Activated naive CD8-positive, alpha-beta T cell treated with anti-CD3 and anti-CD28 coated beads for 36 hours (primary cell): ENCODE data around the gene DDX4. TPM values are rescaled to one million over a fixed set of nuclear protein-coding genes. Genes with fewer than 3 reads are reported as not detected.

Experiments used
- DNase-seq: peaks from one replicate; pipeline ENCODE4 v3.0.0; 2021
- H3K27ac Mint-ChIP-seq: one replicate; pipeline ENCODE4 v1.8.0; 2022; ENCODE audit warnings: mild to moderate bottlenecking, moderate library complexity, mixed read lengths
- H3K27me3 Mint-ChIP-seq: one replicate; pipeline ENCODE4 v1.8.0; 2022; ENCODE audit warnings: mild to moderate bottlenecking, mixed read lengths
- H3K36me3 Mint-ChIP-seq: one replicate; pipeline ENCODE4 v1.8.0; 2021; ENCODE audit warnings: mild to moderate bottlenecking, mixed read lengths
- H3K4me1 Mint-ChIP-seq: one replicate; pipeline ENCODE4 v1.8.0; 2021; ENCODE audit warnings: mixed read lengths
- H3K4me3 Mint-ChIP-seq: one replicate; pipeline ENCODE4 v1.8.0; 2022; ENCODE audit warnings: mild to moderate bottlenecking, moderate library complexity, mixed read lengths
- H3K9me3 Mint-ChIP-seq: one replicate; pipeline ENCODE4 v1.8.0; 2022; ENCODE audit warnings: mixed read lengths
- total RNA-seq, 2 experiments: library from RNA; stranded (reverse); gene quantifications; one replicate each; pipeline ENCODE4 v1.2.3, GENCODE V29; 2021

The DDX4 gene
- total RNA-seq, 2 experiments from 2014 or later: not detected

DNA sequence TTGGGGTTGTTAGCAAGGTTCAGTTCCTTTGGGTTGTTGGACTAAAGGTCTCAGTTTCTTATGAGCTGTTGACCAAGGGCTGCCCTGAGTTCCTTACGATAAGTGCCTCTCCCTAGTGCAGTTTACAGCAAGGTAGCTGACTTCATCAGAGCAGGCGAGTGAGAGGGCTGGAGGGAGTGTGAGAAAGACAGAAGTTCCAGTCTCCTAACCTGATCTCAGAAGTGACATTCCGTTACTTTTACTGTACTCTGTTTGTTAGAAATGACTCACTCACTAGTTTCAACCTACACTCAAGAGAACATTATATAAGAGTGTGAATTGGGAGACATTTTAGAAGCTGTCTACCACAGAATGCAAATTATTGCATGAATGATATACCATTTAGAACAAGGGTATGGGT lies 92.1 kb downstream of the DDX4 start:
- no peaks in the 10 kb centered on the region for H3K4me1 Mint-ChIP-seq
- peaks cover 12% of the 10 kb centered on the region for H3K27me3 Mint-ChIP-seq
- H3K4me3 Mint-ChIP-seq: no peak overlapping the region
- H3K36me3 Mint-ChIP-seq: no peaks in the 10 kb centered on the region
- no peak overlapping the region for H3K27ac Mint-ChIP-seq
- peaks cover 6% of the 10 kb centered on the region for H3K9me3 Mint-ChIP-seq
- DNase-seq: no peak

DNA sequence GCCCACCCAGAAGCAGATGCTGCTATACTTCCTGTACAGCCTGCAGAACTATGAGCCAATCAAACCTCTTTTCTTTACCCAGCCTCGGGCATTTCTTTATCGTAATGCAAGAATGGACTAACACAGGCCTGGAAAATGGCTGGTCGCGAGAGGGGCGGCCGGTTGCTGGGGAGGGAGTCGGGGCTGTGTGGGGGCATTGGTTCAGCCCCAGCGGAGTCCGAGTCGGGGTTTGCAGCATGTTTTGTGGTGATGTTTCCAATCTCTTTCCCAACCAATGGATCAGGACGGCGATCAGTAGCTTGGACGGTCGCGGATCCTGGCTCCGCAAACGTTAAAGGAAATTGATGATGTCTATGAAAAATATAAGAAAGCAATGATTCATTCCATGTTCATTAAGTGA lies 94.6 kb downstream of the DDX4 start:
- Mint-ChIP-seq H3K36me3 (no peaks in the 10 kb centered on the region), H3K27me3 (no peaks in the 10 kb centered on the region), H3K4me1 (no peaks in the 10 kb centered on the region), H3K27ac (no peak overlapping the region), H3K4me3 (no peak overlapping the region), H3K9me3 (peaks cover 6% of the 10 kb centered on the region)
- no peak for DNase-seq

DNA sequence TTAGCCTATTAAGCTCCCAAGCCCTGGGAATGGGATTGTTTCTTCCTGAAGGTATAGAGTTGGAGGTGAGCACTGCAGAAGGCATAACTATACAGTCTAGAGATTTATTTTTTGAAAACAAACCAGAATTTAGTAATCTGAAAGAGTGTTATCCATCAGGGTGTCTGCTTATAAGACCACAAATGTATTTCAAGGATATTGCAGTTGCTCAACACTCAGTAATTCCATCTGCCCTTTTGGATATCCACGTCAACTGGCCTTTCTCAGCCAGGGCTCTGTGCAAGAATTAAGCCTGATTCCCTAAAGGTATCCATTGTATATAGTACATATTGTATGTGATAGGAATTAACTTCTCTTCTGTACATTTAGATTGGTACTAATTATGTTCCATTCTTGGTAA lies 98.3 kb downstream of the DDX4 start:
- H3K36me3 Mint-ChIP-seq: no peaks in the 10 kb centered on the region

GRCh38 chr5:55841976-55842375 lies 104.1 kb downstream of the DDX4 start:
- Mint-ChIP-seq H3K36me3 (no peaks in the 10 kb centered on the region), H3K9me3 (peaks cover 5% of the 10 kb centered on the region), H3K4me1 (no peaks in the 10 kb centered on the region), H3K27ac (no peak overlapping the region), H3K4me3 (no peak overlapping the region), H3K27me3 (no peaks in the 10 kb centered on the region)
- no peak for DNase-seq

More for the DNA sequence above, 98.3 kb downstream of the DDX4 start:
- no peak for DNase-seq
- Mint-ChIP-seq H3K4me1 (no peaks in the 10 kb centered on the region), H3K9me3 (peaks cover 6% of the 10 kb centered on the region), H3K27ac (no peak overlapping the region), H3K4me3 (no peak overlapping the region), H3K27me3 (no peaks in the 10 kb centered on the region)

DNA sequence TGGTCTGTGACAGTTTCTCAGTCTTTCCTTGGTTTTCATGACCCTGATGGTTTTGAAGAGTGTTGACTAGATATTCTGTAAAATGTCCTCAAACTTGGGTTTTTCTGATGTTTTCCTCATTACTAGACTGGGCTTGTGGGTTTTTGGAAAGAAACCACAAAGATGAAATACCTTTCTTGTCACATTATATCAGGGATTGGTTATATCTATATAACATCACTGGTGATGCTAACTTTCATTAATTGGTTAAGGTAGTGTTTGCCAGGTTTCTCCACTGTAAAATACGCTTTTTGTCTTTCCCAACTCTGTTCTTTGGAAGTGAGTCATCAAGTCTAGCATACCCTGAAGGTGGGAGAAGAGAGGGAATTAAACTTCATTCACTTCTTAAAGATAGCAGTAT lies 110.0 kb downstream of the DDX4 start:
- Mint-ChIP-seq H3K27me3 (no peaks in the 10 kb centered on the region), H3K27ac (no peak overlapping the region), H3K36me3 (no peaks in the 10 kb centered on the region), H3K9me3 (peaks cover 5% of the 10 kb centered on the region), H3K4me3 (no peak overlapping the region), H3K4me1 (peaks cover 12% of the 10 kb centered on the region)
- DNase-seq: no peak

DNA sequence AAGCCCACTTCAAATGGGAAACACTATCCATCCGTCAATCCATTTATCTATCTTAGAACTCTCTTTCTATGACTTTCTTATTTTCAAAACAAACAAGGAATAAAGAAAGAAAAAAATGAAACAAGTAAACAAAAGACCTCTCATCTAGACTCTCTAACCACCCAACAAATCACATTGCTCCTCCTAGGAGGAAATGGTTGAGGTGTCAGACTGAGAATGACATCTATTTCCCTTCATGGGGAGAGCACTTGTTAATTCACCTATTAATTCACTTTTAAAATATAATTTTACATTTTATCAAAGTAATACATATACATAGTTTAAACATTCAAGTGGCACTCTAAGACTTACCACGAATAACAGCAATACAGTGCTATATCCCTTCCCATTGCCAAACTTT lies 110.9 kb downstream of the DDX4 start:
- no peak for DNase-seq
- peaks cover 1% of the 10 kb centered on the region for H3K9me3 Mint-ChIP-seq
- H3K4me1 Mint-ChIP-seq: peaks cover 12% of the 10 kb centered on the region
- H3K36me3 Mint-ChIP-seq: no peaks in the 10 kb centered on the region
- H3K27me3 Mint-ChIP-seq: no peaks in the 10 kb centered on the region
- no peak overlapping the region for H3K27ac Mint-ChIP-seq
- no peak overlapping the region for H3K4me3 Mint-ChIP-seq

GRCh38 chr5:55850839-55851674 lies 113.2 kb downstream of the DDX4 start, which contains the start of gene IL31RA:
Gene IL31RA (plus strand): TSS chr5:55851357. CDS start chr5:55851571, 214 bp downstream.
- H3K27me3 Mint-ChIP-seq: no peaks in the 10 kb centered on the region
- no peaks in the 10 kb centered on the region for H3K9me3 Mint-ChIP-seq
- peaks cover 21% of the 10 kb centered on the region for H3K4me1 Mint-ChIP-seq
- DNase-seq: no peak
- H3K27ac Mint-ChIP-seq: no peak within 1 kb of the TSS
- H3K4me3 Mint-ChIP-seq: no peak within 1 kb of the TSS
- no peaks in the 10 kb centered on the region for H3K36me3 Mint-ChIP-seq

- H3K27ac Mint-ChIP-seq: no peak overlapping the region
- H3K4me3 Mint-ChIP-seq: no peak overlapping the region
- peaks cover 26% of the 10 kb centered on the region for H3K4me1 Mint-ChIP-seq
- no peaks in the 10 kb centered on the region for H3K9me3 Mint-ChIP-seq
- H3K27me3 Mint-ChIP-seq: no peaks in the 10 kb centered on the region
- DNase-seq: no peak
- H3K36me3 Mint-ChIP-seq: peaks cover 3% of the 10 kb centered on the region
These were observed 113.8 kb downstream of the DDX4 start for GRCh38 chr5:55851675-55851979.

DNA sequence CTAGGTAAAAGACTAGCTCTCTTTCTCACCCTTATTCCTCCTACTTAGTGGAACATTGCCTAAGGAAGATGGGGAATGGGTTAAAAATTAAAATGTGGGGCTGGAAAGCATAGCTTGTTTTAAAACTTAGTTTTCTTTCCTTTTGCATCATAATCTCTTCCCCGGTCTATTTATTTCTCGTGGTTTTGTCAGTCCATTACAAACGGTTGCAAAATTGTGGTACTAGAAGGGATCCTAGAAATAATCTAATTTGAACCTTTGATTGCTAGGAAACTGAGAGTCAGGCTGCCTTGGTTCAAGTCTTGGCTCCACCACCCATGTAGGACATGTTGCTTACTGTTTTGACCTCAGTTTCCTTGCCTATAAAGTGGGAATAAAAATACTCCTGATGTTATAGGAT lies 114.6 kb downstream of the DDX4 start:
- Mint-ChIP-seq H3K9me3 (no peaks in the 10 kb centered on the region), H3K27ac (no peak overlapping the region), H3K36me3 (peaks cover 3% of the 10 kb centered on the region), H3K27me3 (no peaks in the 10 kb centered on the region), H3K4me1 (peaks cover 32% of the 10 kb centered on the region), H3K4me3 (no peak overlapping the region)
- no peak for DNase-seq

DNA sequence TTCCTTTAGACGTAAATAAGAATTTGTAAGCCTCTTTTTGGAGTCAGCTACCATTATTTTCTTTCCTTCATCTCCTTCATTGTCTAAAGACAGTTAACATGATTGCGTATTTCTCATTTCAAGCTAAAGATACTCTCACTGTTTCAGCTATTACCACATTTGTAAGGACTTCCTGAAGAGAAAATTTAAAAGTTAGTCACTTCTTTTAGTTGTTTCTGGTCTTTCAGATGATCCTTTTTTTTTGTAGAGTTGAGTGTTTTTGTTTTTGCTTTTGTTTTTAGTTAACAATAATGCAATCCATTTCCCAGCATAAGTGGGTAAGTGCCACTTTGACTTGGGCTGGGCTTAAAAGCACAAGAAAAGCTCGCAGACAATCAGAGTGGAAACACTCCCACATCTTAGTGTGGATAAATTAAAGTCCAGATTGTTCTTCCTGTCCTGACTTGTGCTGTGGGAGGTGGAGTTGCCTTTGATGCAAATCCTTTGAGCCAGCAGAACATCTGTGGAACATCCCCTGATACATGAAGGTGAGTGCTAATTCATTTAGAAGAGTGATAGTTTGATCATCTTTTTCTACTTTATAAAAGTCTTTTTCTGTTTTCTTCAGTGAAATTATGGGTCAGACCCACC lies 115.3 kb downstream of the DDX4 start:
- Mint-ChIP-seq H3K27me3 (no peaks in the 10 kb centered on the region), H3K27ac (no peak overlapping the region), H3K9me3 (no peaks in the 10 kb centered on the region), H3K36me3 (peaks cover 3% of the 10 kb centered on the region), H3K4me1 (peaks cover 35% of the 10 kb centered on the region), H3K4me3 (no peak overlapping the region)
- DNase-seq: no peak

GRCh38 chr5:55853818-55854217 lies 116.0 kb downstream of the DDX4 start:
- Mint-ChIP-seq H3K4me3 (no peak overlapping the region), H3K27ac (no peak overlapping the region)

GRCh38 chr5:55855509-55855908 lies 117.6 kb downstream of the DDX4 start:
- H3K36me3 Mint-ChIP-seq: peaks cover 3% of the 10 kb centered on the region
- H3K27me3 Mint-ChIP-seq: no peaks in the 10 kb centered on the region
- peaks cover 31% of the 10 kb centered on the region for H3K4me1 Mint-ChIP-seq
- DNase-seq: peak; percentile 22
- H3K9me3 Mint-ChIP-seq: no peaks in the 10 kb centered on the region
- H3K4me3 Mint-ChIP-seq: peak overlapping the region; percentile 18
- H3K27ac Mint-ChIP-seq: peak overlapping the region; percentile 8

More at GRCh38 chr5:55853818-55854217, 116.0 kb downstream of the DDX4 start:
- Mint-ChIP-seq H3K4me1 (peaks cover 35% of the 10 kb centered on the region), H3K27me3 (no peaks in the 10 kb centered on the region), H3K36me3 (peaks cover 3% of the 10 kb centered on the region), H3K9me3 (no peaks in the 10 kb centered on the region)
- DNase-seq: no peak

DNA sequence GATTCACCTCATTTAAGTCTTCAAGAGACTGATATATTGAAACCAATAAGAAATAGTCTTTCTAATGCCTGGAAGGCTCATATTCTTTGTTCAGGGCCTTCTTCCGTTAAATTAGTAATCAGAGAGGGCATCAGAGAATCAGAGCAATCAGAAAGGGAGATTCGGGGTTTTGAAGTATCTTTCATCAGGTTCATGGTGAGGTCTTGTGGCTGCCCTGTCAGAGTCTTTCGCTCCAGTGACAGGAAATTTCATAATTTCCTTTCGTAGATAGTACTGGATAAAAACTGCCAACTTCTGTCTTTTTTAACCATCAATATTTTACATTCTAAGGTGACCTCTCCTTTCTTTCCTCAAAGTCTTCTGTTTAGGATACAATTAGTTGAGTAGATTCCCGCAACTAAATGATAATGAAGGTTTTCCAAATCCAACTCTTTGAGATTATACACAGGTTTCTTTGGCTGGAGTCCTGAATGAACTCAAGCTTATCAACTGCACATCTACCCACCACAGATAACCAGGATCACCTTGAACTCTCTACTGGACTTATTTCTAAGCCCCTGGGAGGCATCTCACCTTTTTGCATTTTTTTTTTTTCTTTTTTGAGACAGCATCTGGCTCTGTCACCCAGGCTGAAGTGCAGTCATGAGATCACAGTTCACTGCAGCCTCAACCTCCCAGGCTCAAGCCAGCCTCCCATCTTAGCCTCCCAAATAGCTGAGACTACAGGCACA lies 118.8 kb downstream of the DDX4 start:
- Mint-ChIP-seq H3K9me3 (no peaks in the 10 kb centered on the region), H3K4me1 (peaks cover 25% of the 10 kb centered on the region), H3K27me3 (no peaks in the 10 kb centered on the region), H3K36me3 (peaks cover 3% of the 10 kb centered on the region), H3K27ac (peak overlapping the region; percentile 65), H3K4me3 (no peak overlapping the region)
- DNase-seq: no peak

- H3K9me3 Mint-ChIP-seq: no peaks in the 10 kb centered on the region
- peaks cover 3% of the 10 kb centered on the region for H3K36me3 Mint-ChIP-seq
- H3K27ac Mint-ChIP-seq: no peak overlapping the region
- H3K4me3 Mint-ChIP-seq: no peak overlapping the region
- H3K27me3 Mint-ChIP-seq: no peaks in the 10 kb centered on the region
- peaks cover 23% of the 10 kb centered on the region for H3K4me1 Mint-ChIP-seq
- no peak for DNase-seq
These were observed 119.4 kb downstream of the DDX4 start for GRCh38 chr5:55857247-55857640.

- Mint-ChIP-seq H3K36me3 (peaks cover 3% of the 10 kb centered on the region), H3K9me3 (no peaks in the 10 kb centered on the region), H3K27me3 (no peaks in the 10 kb centered on the region), H3K27ac (no peak overlapping the region), H3K4me3 (no peak overlapping the region), H3K4me1 (peaks cover 23% of the 10 kb centered on the region)
- DNase-seq: no peak
These were observed 120.2 kb downstream of the DDX4 start for GRCh38 chr5:55858104-55858503.
